ENCODE results near the gene KMT2E. TPM values are rescaled to one million over a fixed set of nuclear protein-coding genes. Genes with fewer than 3 reads are reported as not detected.

Gene KMT2E
- total RNA-seq, 1 donor from 2014 or later = 43.0 TPM

DNA sequence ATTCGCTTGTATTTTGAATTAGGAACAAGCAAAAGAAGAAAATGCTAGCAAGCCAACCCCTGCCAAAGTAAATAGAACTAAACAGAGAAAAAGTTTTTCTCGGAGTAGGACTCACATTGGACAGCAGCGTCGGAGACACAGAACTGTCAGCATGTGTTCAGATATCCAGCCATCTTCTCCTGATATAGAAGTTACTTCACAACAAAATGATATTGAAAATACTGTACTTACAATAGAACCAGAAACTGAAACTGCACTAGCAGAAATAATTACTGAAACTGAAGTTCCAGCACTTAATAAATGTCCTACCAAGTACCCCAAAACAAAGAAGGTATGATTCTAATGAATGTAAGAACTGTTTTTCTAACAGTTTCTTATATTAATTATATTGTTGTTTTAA is 87.9 kb downstream of the KMT2E start:
- H3K27ac ChIP-seq = no peak overlapping the region
- H3K9me3 ChIP-seq = no peaks in the 10 kb centered on the region
- TF ChIP-seq, protein P1, sequence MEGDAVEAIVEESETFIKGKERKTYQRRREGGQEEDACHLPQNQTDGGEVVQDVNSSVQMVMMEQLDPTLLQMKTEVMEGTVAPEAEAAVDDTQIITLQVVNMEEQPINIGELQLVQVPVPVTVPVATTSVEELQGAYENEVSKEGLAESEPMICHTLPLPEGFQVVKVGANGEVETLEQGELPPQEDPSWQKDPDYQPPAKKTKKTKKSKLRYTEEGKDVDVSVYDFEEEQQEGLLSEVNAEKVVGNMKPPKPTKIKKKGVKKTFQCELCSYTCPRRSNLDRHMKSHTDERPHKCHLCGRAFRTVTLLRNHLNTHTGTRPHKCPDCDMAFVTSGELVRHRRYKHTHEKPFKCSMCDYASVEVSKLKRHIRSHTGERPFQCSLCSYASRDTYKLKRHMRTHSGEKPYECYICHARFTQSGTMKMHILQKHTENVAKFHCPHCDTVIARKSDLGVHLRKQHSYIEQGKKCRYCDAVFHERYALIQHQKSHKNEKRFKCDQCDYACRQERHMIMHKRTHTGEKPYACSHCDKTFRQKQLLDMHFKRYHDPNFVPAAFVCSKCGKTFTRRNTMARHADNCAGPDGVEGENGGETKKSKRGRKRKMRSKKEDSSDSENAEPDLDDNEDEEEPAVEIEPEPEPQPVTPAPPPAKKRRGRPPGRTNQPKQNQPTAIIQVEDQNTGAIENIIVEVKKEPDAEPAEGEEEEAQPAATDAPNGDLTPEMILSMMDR (IDR thresholded peaks at IDR 0.05) = no peak
- peaks cover 29 to 54% of the 10 kb centered on the region in 2 donors for H3K36me3 ChIP-seq
- intact Hi-C loops (cut with DNase I) = no loop called here
- H3K4me1 ChIP-seq = peaks cover 0 to 16% of the 10 kb centered on the region in 2 donors
- no peaks in the 10 kb centered on the region for H3K27me3 ChIP-seq
- no peak overlapping the region for H3K4me3 ChIP-seq
- DNase-seq (ENCODE audit: low spot score in 2 of 2) = no peak

DNA sequence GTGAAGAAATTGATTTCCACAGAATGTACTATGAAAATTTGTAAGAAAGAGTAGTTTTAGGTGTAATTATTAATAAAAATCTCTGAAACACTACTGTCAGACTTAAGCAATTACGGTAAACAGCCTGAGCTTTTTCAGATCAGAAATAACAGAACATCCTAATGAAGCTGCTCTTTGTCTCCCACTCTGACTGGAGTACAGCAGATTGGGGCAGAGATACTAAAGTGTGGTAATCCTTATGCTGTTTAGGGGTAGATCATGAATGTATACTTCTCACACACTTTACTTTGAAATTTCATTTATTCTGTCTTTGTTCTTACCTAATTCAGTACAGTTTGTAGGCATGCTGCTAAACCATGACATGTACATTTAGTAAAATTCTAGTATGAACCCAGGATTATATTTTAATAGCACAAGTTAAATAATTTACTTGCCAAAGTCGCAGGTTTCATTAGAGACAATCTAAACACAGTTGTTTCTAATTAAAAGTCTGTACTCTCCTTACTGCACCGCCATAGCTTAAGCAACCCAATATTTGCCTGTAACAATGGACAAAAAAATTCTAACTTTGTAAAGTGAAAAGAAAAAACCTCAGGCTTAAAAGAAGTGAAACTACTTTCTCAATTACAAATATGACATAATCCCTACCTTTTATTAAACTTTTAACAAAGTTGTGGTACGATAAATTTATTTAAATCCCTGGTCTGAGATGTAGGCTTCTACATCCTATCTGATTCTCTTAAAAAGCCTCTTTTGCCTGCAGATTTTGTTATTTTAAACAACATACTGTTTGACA is 88.8 kb downstream of the KMT2E start:
- intact Hi-C loops (cut with DNase I) = no loop called here
- H3K36me3 ChIP-seq = peaks cover 30 to 55% of the 10 kb centered on the region in 2 donors
- DNase-seq (ENCODE audit: low spot score in 2 of 2) = no peak
- no peaks in the 10 kb centered on the region for H3K9me3 ChIP-seq
- TF ChIP-seq, protein P1 (IDR thresholded peaks at IDR 0.05) = no peak
- no peak overlapping the region for H3K4me3 ChIP-seq
- peaks cover 0 to 16% of the 10 kb centered on the region in 2 donors for H3K4me1 ChIP-seq
- no peak overlapping the region for H3K27ac ChIP-seq
- no peaks in the 10 kb centered on the region for H3K27me3 ChIP-seq

- no peak for DNase-seq (ENCODE audit: low spot score in 2 of 2)
- H3K9me3 ChIP-seq = no peaks in the 10 kb centered on the region
- intact Hi-C loops (cut with DNase I) = loop anchor here (5.0 kb wide), 1 partner anchor 123 kb away; no protein-coding TSS in a partner anchor
- TF ChIP-seq, protein P1 (IDR thresholded peaks at IDR 0.05) = no peak
- H3K4me3 ChIP-seq = no peak overlapping the region
- H3K4me1 ChIP-seq = peaks cover 0 to 16% of the 10 kb centered on the region in 2 donors
- peaks cover 49 to 78% of the 10 kb centered on the region in 2 donors for H3K36me3 ChIP-seq
- H3K27me3 ChIP-seq = no peaks in the 10 kb centered on the region
- peak overlapping the region; percentile 12 to 15 for H3K27ac ChIP-seq
Measured at GRCh38 chr7:105105579-105105978, 91.6 kb downstream of the KMT2E start.

- intact Hi-C loops (cut with DNase I) = loop anchor here (5.0 kb wide), 1 partner anchor 124 kb away; no protein-coding TSS in a partner anchor
- H3K4me1 ChIP-seq = peaks cover 0 to 16% of the 10 kb centered on the region in 2 donors
- TF ChIP-seq, protein P1 (IDR thresholded peaks at IDR 0.05) = no peak
- no peaks in the 10 kb centered on the region for H3K9me3 ChIP-seq
- DNase-seq (ENCODE audit: low spot score in 2 of 2) = no peak
- H3K36me3 ChIP-seq = peaks cover 58 to 80% of the 10 kb centered on the region in 2 donors
- peak overlapping the region in 1 of 2 donors; percentile 12 for H3K27ac ChIP-seq
- H3K4me3 ChIP-seq = no peak overlapping the region
- H3K27me3 ChIP-seq = no peaks in the 10 kb centered on the region
Measured at GRCh38 chr7:105106473-105106872, 92.5 kb downstream of the KMT2E start.

DNA sequence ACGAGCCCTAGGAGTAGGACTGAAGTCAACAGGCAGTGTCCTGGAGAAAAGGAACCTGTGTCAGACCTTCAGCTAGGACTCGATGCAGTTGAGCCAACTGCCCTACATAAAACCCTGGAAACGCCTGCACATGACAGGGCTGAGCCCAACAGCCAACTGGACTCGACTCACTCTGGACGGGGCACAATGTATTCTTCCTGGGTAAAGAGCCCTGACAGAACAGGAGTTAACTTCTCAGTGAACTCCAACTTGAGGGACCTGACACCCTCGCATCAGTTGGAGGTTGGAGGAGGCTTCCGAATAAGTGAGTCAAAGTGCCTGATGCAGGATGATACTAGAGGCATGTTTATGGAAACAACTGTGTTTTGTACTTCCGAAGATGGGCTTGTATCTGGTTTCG is 93.5 kb downstream of the KMT2E start:
- intact Hi-C loops (cut with DNase I) = loop anchor here (5.0 kb wide), 1 partner anchor 125 kb away; no protein-coding TSS in a partner anchor
- peaks cover 68 to 82% of the 10 kb centered on the region in 2 donors for H3K36me3 ChIP-seq
- H3K27ac ChIP-seq = no peak overlapping the region
- DNase-seq (ENCODE audit: low spot score in 2 of 2) = no peak
- no peaks in the 10 kb centered on the region for H3K27me3 ChIP-seq
- peaks cover 0 to 12% of the 10 kb centered on the region in 2 donors for H3K4me1 ChIP-seq
- no peaks in the 10 kb centered on the region for H3K9me3 ChIP-seq
- H3K4me3 ChIP-seq = no peak overlapping the region
- TF ChIP-seq, protein P1 (IDR thresholded peaks at IDR 0.05) = no peak
